ENCODE results near the gene HECW1.

Gene HECW1

DNA sequence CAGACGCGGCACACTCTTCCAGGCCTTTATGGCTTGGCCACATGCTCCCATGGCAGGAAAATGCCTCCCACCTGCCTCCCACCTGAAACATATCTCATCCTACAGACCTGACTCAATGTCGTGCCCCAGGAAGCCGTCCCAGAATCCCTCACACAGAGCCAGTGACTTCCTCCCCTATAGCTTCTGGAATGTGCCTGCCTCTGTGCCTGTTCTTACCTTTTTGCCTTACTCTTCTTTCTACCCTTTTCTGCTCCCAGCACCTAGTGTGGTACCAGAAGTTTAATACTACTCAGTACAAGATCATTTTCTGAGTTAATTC, 346.5 kb downstream of the HECW1 start:
- no peaks in the 10 kb centered on the region for H3K36me3 ChIP-seq (ENCODE audit: control insufficient read depth in 2 of 2, insufficient read depth in 1 of 2, low read length in 2 of 2)
- TF ChIP-seq, protein P1, sequence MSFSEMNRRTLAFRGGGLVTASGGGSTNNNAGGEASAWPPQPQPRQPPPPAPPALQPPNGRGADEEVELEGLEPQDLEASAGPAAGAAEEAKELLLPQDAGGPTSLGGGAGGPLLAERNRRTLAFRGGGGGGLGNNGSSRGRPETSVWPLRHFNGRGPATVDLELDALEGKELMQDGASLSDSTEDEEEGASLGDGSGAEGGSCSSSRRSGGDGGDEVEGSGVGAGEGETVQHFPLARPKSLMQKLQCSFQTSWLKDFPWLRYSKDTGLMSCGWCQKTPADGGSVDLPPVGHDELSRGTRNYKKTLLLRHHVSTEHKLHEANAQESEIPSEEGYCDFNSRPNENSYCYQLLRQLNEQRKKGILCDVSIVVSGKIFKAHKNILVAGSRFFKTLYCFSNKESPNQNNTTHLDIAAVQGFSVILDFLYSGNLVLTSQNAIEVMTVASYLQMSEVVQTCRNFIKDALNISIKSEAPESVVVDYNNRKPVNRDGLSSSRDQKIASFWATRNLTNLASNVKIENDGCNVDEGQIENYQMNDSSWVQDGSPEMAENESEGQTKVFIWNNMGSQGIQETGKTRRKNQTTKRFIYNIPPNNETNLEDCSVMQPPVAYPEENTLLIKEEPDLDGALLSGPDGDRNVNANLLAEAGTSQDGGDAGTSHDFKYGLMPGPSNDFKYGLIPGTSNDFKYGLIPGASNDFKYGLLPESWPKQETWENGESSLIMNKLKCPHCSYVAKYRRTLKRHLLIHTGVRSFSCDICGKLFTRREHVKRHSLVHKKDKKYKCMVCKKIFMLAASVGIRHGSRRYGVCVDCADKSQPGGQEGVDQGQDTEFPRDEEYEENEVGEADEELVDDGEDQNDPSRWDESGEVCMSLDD (tag by site-specific recombination; IDR thresholded peaks at IDR 0.05): no peak
- peak; percentile 53; the same call in 1 of the 2 replicates for TF ChIP-seq EGR2 (tag by site-specific recombination; IDR thresholded peaks at IDR 0.05; ENCODE audit: low read depth)
- TF ChIP-seq ZFHX2 (tag by site-specific recombination; conservative IDR thresholded peaks at IDR 0.05): peak; percentile 58
- H3K9me3 ChIP-seq (ENCODE audit: control insufficient read depth, insufficient read depth, low read depth, low read length): no peaks in the 10 kb centered on the region
- no peak overlapping the region for H3K27ac ChIP-seq (ENCODE audit: extremely low read depth, low read depth, low read length)
- CTCF ChIA-PET: interaction anchor here (0.7 kb wide), 1 partner anchor 19 kb away, joined by 4 read pairs; no protein-coding TSS in a partner anchor
- POLR2A ChIA-PET: no interaction called here
- 0 out of 2 replicates have a peak, but pooled peaks cover 3% of the 10 kb centered on the region for H3K4me1 ChIP-seq (ENCODE audit: control insufficient read depth, insufficient read depth, low read length)
- H3K4me3 ChIP-seq (ENCODE audit: low read depth, low read length): no peak overlapping the region

DNA sequence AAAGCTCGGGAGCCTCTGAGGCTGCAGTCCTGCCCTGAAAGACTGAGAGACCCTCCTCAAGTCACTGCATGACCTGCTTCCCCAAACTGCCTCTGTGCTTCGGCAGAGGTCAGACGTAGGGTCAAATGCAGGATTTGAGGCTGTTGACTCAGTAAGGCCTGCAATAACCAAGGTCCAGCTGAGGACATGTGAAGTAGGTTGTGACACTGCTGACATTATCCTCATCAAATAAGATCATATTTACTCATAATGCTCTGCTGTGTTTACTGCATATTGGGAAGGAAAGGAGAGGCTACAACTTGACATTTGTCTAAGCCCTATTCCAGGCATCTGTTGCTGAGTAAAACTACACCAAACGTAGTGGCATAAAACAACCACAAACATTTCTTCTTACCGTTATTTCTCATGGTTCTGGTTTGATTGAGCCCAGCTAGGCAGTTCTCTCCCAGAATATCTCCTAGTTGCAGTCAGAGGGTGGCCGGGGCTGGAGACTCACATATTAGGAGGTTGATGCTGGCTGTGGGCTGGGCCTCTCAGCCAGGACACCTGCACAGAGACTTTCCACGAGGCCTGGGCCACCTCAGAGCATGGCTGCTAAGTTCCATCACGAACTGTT, 348.4 kb downstream of the HECW1 start:
- Histone ChIP-seq H3K4me3 (ENCODE audit: low read depth, low read length) (no peak overlapping the region), H3K27ac (ENCODE audit: extremely low read depth, low read depth, low read length) (no peak overlapping the region), H3K9me3 (ENCODE audit: control insufficient read depth, insufficient read depth, low read depth, low read length) (no peaks in the 10 kb centered on the region), H3K4me1 (ENCODE audit: control insufficient read depth, insufficient read depth, low read length) (0 out of 2 replicates have a peak, but pooled peaks cover 3% of the 10 kb centered on the region), H3K36me3 (ENCODE audit: control insufficient read depth in 2 of 2, insufficient read depth in 1 of 2, low read length in 2 of 2) (no peaks in the 10 kb centered on the region)
- ChIA-PET CTCF (interaction anchor here (0.7 to 1.5 kb wide), 4 partner anchors 19 to 238 kb away, joined by 3 to 6 read pairs (median 4); no protein-coding TSS in a partner anchor), POLR2A (no interaction called here)
- TF ChIP-seq ZNF488 (tag by site-specific recombination; IDR thresholded peaks at IDR 0.05): no peak

- Histone ChIP-seq H3K27ac (ENCODE audit: extremely low read depth, low read depth, low read length) (no peak overlapping the region), H3K36me3 (ENCODE audit: control insufficient read depth in 2 of 2, insufficient read depth in 1 of 2, low read length in 2 of 2) (no peaks in the 10 kb centered on the region), H3K9me3 (ENCODE audit: control insufficient read depth, insufficient read depth, low read depth, low read length) (no peaks in the 10 kb centered on the region), H3K4me1 (ENCODE audit: control insufficient read depth, insufficient read depth, low read length) (0 out of 2 replicates have a peak, but pooled peaks cover 3% of the 10 kb centered on the region), H3K4me3 (ENCODE audit: low read depth, low read length) (no peak overlapping the region)
- ChIA-PET CTCF (interaction anchor here (0.6 to 1.5 kb wide), 4 partner anchors 22 to 238 kb away, joined by 3 to 4 read pairs (median 3); no protein-coding TSS in a partner anchor), POLR2A (no interaction called here)
- TF ChIP-seq ZNF335 (tag by site-specific recombination; conservative IDR thresholded peaks at IDR 0.05) (no peak), ZNF624 (tag by site-specific recombination; IDR thresholded peaks at IDR 0.05) (no peak), ZNF366 (tag by site-specific recombination; conservative IDR thresholded peaks at IDR 0.05) (no peak), ZNF791 (tag by site-specific recombination; IDR thresholded peaks at IDR 0.05) (no peak), BCL11A (tag by site-specific recombination; IDR thresholded peaks at IDR 0.05; ENCODE audit: low read depth) (no peak), HOXC10 (CRISPR knock-in tag; IDR thresholded peaks at IDR 0.05) (no peak), ZNF391 (tag by site-specific recombination; IDR thresholded peaks at IDR 0.05; ENCODE audit: borderline replicate concordance, low read depth) (no peak), GLIS2 (tag by site-specific recombination; IDR thresholded peaks at IDR 0.05) (no peak), ZNF140 (tag by site-specific recombination; IDR thresholded peaks at IDR 0.05) (no peak), ZNF785 (tag by site-specific recombination; IDR thresholded peaks at IDR 0.05) (no peak), ATF2 (tag by site-specific recombination; IDR thresholded peaks at IDR 0.05; ENCODE audit: low read depth) (no peak)
- TF ChIP-seq, protein P2, sequence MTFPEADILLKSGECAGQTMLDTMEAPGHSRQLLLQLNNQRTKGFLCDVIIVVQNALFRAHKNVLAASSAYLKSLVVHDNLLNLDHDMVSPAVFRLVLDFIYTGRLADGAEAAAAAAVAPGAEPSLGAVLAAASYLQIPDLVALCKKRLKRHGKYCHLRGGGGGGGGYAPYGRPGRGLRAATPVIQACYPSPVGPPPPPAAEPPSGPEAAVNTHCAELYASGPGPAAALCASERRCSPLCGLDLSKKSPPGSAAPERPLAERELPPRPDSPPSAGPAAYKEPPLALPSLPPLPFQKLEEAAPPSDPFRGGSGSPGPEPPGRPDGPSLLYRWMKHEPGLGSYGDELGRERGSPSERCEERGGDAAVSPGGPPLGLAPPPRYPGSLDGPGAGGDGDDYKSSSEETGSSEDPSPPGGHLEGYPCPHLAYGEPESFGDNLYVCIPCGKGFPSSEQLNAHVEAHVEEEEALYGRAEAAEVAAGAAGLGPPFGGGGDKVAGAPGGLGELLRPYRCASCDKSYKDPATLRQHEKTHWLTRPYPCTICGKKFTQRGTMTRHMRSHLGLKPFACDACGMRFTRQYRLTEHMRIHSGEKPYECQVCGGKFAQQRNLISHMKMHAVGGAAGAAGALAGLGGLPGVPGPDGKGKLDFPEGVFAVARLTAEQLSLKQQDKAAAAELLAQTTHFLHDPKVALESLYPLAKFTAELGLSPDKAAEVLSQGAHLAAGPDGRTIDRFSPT (tag by site-specific recombination; IDR thresholded peaks at IDR 0.05): no peak
- TF ChIP-seq, protein P3, sequence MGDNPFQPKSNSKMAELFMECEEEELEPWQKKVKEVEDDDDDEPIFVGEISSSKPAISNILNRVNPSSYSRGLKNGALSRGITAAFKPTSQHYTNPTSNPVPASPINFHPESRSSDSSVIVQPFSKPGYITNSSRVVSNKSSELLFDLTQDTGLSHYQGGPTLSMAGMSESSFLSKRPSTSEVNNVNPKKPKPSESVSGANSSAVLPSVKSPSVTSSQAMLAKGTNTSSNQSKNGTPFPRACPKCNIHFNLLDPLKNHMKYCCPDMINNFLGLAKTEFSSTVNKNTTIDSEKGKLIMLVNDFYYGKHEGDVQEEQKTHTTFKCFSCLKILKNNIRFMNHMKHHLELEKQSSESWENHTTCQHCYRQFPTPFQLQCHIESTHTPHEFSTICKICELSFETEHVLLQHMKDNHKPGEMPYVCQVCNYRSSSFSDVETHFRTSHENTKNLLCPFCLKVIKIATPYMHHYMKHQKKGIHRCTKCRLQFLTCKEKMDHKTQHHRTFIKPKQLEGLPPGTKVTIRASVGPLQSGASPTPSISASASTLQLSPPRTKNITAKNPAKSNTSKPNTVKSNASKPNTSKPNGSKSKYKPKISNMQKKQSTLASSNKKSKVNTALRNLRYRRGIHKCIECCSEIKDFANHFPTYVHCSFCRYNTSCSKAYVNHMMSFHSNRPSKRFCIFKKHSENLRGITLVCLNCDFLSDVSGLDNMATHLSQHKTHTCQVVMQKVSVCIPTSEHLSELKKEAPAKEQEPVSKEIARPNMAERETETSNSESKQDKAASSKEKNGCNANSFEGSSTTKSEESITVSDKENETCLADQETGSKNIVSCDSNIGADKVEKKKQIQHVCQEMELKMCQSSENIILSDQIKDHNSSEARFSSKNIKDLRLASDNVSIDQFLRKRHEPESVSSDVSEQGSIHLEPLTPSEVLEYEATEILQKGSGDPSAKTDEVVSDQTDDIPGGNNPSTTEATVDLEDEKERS (tag by site-specific recombination; IDR thresholded peaks at IDR 0.05): no peak
Observed at GRCh38 chr7:43461349-43462024, 349.0 kb downstream of the HECW1 start.
